NCI-H128 (cell line): ENCODE measurements around the gene SESN3.
"Not testable (repeated sequence)": the region's sequence is repeated elsewhere in the genome, so short reads cannot be mapped to it uniquely, and the experiment has no call there.

Experiments used
- DNase-seq: peaks from one replicate; lab custom pipeline; 2025; ENCODE audit not compliant: unreplicated experiment; lab: John Stamatoyannopoulos, UW

SESN3 gene

GRCh38 chr11:95252586-95252985 is 21.6 kb upstream of the SESN3 start:
- no peak for DNase-seq

GRCh38 chr11:95251896-95252295 is 20.9 kb upstream of the SESN3 start:
- DNase-seq = not testable (repeated sequence)

GRCh38 chr11:95248666-95249467 is 17.9 kb upstream of the SESN3 start:
- DNase-seq = no peak

- no peak for DNase-seq
Observed at GRCh38 chr11:95247883-95248282, 16.9 kb upstream of the SESN3 start.

- DNase-seq = no peak
Observed at GRCh38 chr11:95247127-95247684, 16.2 kb upstream of the SESN3 start.

- no peak for DNase-seq
Observed at GRCh38 chr11:95245581-95245980, 14.6 kb upstream of the SESN3 start.

GRCh38 chr11:95245038-95245437 is 14.0 kb upstream of the SESN3 start:
- DNase-seq = no peak

GRCh38 chr11:95243673-95244072 is 12.7 kb upstream of the SESN3 start:
- DNase-seq = no peak

GRCh38 chr11:95242845-95243605 is 12.0 kb upstream of the SESN3 start:
- DNase-seq = no peak

GRCh38 chr11:95242091-95242844 is 11.3 kb upstream of the SESN3 start:
- DNase-seq = no peak

GRCh38 chr11:95241681-95242081 is 10.7 kb upstream of the SESN3 start:
- no peak for DNase-seq

GRCh38 chr11:95239871-95240649 is 9.1 kb upstream of the SESN3 start:
- DNase-seq = no peak

- no peak for DNase-seq
Observed at GRCh38 chr11:95232666-95233065, 1.7 kb upstream of the SESN3 start.

- DNase-seq = no peak
Observed at GRCh38 chr11:95231881-95232605, 1.0 kb upstream of the SESN3 start.

- no peak for DNase-seq
Observed at GRCh38 chr11:95230810-95231126, 234 bp downstream of the SESN3 start.

- no peak for DNase-seq
Observed at GRCh38 chr11:95229993-95230809, 801 bp downstream of the SESN3 start.

GRCh38 chr11:95229199-95229992 is 1.6 kb downstream of the SESN3 start:
- DNase-seq = no peak

- DNase-seq = no peak
Observed at GRCh38 chr11:95228081-95228749, 2.8 kb downstream of the SESN3 start.
